Brain microvascular endothelial cell (primary cell): ENCODE data around the gene ACER2.

Experiments
- DNase-seq: peaks from one replicate; pipeline ENCODE4 v3.0.0-alpha.2; 2020
- H3K27ac ChIP-seq: fragments of 250-450 bp; sonication (Bioruptor Pico); 2 replicates; pipeline ENCODE4 v1.5.1; 2020; ENCODE audit warnings: mild to moderate bottlenecking, moderate library complexity
- H3K27me3 ChIP-seq: fragments of 250-450 bp; sonication (Bioruptor Pico); replicated peaks from 2 replicates; pipeline ENCODE4 v1.5.1; 2020; ENCODE audit warnings: mild to moderate bottlenecking
- H3K36me3 ChIP-seq: fragments of 250-450 bp; sonication (Bioruptor Pico); replicated peaks from 2 replicates; pipeline ENCODE4 v1.5.1; 2020; ENCODE audit warnings: mild to moderate bottlenecking
- H3K4me3 ChIP-seq: 2 replicates; pipeline ENCODE4 v1.5.1; 2011; ENCODE audit warnings: low read depth, mild to moderate bottlenecking, control low read depth, low read length, moderate library complexity
- in situ Hi-C: cut with HindIII; loops from 2 replicates; pipeline ENCODE4 v1.10.0; 2017; ENCODE audit warnings: low sequenced_read_pairs, low pct_ligation_motif_present
- TF ChIP-seq, protein P1 (sequence below): IDR thresholded peaks from 2 replicates; pipeline ENCODE4 v1.5.1; 2011; ENCODE audit warnings: low read depth, mild to moderate bottlenecking, moderate library complexity, low read length, control low read depth, inconsistent platforms; ENCODE audit errors: missing control alignments

The ACER2 gene

DNA sequence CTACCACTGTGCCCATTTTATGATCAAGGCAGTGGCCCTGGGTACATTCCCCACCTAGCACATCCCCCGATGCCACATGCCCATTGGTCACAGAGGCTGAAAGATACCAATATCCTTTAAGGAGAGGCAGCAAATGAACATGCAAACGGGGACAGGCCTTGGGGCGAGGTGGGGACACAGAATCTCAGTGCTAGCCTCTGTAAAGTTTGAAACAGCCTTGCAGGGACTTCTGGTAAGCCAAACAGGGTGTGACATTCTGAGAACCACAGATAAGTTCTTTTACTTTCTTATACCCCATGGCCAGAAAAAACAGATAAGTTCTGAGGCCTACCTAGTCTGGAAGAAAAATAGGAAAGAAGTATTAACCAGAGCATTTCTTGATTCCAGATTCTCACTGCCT is 60.5 kb downstream of the ACER2 start:
- DNase-seq: no peak
- no peaks in the 10 kb centered on the region for H3K27me3 ChIP-seq
- TF ChIP-seq, protein P1, sequence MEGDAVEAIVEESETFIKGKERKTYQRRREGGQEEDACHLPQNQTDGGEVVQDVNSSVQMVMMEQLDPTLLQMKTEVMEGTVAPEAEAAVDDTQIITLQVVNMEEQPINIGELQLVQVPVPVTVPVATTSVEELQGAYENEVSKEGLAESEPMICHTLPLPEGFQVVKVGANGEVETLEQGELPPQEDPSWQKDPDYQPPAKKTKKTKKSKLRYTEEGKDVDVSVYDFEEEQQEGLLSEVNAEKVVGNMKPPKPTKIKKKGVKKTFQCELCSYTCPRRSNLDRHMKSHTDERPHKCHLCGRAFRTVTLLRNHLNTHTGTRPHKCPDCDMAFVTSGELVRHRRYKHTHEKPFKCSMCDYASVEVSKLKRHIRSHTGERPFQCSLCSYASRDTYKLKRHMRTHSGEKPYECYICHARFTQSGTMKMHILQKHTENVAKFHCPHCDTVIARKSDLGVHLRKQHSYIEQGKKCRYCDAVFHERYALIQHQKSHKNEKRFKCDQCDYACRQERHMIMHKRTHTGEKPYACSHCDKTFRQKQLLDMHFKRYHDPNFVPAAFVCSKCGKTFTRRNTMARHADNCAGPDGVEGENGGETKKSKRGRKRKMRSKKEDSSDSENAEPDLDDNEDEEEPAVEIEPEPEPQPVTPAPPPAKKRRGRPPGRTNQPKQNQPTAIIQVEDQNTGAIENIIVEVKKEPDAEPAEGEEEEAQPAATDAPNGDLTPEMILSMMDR: no peak
- H3K27ac ChIP-seq: no peak overlapping the region
- H3K36me3 ChIP-seq: no peaks in the 10 kb centered on the region
- no peak overlapping the region for H3K4me3 ChIP-seq
- in situ Hi-C loops: no loop called here

DNA sequence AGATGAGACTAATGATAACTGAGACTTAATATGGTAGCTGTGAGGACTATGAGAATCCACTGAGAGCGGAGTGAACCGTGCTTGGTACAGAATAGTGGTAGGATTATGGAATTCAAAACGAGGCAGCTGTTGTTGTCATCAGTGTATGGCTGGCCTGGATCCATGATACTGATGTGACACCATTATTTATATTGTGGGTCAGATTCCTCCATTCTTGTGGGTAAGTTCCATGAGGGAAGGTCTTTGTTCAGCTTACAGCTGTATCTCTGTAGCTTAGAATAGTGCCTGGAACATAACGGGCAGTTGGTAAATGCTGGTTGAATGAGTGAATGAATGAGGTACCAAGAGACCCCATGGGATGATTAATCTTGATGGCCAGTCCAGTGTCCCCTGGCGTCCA is 61.8 kb downstream of the ACER2 start:
- H3K4me3 ChIP-seq: no peak overlapping the region
- H3K36me3 ChIP-seq: no peaks in the 10 kb centered on the region
- no peak for DNase-seq
- H3K27ac ChIP-seq: no peak overlapping the region
- no peaks in the 10 kb centered on the region for H3K27me3 ChIP-seq
- in situ Hi-C loops: no loop called here
- TF ChIP-seq, protein P1: no peak

DNA sequence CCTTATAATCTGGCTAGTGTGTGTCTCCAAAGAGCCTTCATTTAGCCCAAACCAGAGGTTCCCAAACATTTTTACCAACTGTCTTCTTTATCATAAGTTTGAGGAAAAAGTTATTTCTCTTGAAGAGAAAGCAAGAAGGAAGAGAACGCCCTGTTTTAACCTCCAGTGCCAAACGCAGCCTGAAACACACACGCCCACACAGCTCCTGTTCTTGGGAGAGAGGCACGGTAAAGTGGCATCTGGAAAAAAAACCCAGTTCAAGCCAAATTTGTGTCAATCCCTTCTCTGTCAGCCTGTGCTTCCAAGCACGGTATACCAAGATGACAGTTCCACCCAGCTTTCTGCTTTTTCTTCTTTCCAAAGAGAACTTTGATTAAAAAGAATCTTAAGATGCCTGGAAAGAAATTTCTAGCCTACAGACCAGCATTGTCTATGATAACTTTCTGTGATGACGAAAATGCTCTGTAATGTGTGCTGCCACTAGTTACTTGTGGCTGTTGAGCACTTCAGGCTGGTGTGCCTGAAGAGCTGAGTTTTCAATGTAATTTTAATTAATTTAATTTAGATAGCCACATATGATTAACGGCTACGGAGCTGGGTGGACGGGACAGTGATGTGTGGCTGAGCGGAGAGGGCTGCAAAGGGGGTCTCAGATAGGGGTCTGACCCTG is 62.3 kb downstream of the ACER2 start:
- Histone ChIP-seq H3K27ac (no peak overlapping the region), H3K4me3 (no peak overlapping the region), H3K36me3 (no peaks in the 10 kb centered on the region), H3K27me3 (no peaks in the 10 kb centered on the region)
- TF ChIP-seq, protein P1: no peak
- no peak for DNase-seq
- in situ Hi-C loops: no loop called here

DNA sequence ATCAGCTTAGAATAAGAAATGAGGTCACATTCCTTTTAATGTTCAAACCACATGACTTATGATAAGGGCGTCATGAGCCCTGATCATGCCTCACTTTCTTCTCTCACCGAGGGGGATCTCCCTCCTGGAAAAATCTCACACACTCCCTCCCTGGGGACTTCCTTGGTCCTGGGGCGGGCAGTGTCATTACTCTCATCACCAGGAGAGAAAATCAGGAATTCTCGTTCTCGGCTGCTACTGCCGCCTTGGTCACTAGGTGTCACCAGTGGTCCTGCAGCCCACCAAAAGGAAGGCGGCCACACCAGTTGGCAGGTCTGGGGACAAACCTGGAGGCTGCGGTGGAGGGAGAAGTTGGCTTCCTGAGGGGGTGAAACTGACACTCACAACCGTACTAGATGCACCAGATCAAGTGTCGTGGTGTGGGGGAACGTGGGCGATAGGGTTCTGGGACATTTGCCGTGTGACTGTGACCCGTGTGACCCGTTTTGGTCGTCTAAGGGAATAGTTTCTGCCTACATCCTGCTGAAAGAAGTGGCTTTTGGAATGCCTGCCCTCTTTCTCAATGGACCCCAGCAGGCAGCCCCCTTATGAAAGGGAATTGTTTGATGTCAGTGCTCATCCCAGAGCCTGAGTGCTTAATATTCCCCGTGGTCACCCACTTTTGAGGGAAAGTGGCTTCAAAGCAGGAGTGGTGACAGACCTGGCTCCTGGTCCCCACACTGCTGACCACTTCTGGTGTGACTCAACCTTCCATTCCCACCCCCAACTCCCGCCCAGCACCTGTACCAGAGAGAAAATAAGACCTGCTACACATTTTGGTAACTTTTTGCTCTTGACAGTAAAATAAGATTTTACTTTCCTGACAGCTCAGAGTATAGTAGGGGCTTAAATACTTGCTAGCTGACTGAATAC is 63.2 kb downstream of the ACER2 start:
- Histone ChIP-seq H3K27me3 (no peaks in the 10 kb centered on the region), H3K36me3 (no peaks in the 10 kb centered on the region), H3K27ac (no peak overlapping the region), H3K4me3 (no peak overlapping the region)
- in situ Hi-C loops: no loop called here
- TF ChIP-seq, protein P1: peak; percentile 93
- peak; percentile 48 for DNase-seq

DNA sequence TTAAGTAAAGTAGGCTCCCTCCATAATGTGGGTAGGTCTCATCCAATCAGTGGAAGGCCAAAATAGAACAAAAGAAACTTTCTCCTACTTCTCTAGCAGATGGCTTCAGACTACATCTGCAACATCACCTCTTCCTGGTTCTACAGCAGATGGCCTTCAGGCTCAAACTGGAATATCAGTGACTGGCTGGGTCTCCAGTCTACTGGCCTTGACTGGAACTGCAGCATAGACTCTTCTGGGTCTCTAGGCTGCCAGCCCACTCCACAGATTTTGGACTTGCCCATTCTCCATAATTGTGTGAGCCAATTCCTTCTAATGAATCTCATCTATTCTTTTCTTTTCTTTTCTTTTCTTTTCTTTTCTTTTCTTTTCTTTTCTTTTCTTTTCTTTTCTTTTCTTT is 64.8 kb downstream of the ACER2 start:
- in situ Hi-C loops: no loop called here
- no peaks in the 10 kb centered on the region for H3K27me3 ChIP-seq
- DNase-seq: no peak
- no peak overlapping the region for H3K27ac ChIP-seq
- no peak overlapping the region for H3K4me3 ChIP-seq
- TF ChIP-seq, protein P1: peak; percentile 8
- no peaks in the 10 kb centered on the region for H3K36me3 ChIP-seq
